ENCODE data around the gene TREX2.

DNA sequence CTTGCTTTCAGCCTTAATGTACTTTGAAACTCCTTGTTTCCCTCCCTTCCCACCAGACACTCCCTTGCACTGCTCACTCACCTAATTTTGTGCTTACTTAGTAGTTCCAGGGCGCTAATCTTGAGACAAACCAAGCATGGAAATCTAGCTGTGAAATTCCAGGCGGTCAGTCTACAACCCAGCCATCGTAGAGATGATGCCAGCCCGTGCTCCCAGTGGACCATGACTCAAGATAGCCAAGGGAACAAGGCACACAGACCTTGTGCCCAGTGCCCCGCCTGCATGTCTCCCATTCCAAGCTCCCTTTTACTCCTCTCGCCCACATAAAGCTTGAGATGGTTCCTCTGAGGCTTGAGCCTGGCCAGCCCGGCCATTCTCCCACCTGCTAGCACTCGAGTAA lies 11.1 kb downstream of the TREX2 start:
- TF ChIP-seq, protein P1, sequence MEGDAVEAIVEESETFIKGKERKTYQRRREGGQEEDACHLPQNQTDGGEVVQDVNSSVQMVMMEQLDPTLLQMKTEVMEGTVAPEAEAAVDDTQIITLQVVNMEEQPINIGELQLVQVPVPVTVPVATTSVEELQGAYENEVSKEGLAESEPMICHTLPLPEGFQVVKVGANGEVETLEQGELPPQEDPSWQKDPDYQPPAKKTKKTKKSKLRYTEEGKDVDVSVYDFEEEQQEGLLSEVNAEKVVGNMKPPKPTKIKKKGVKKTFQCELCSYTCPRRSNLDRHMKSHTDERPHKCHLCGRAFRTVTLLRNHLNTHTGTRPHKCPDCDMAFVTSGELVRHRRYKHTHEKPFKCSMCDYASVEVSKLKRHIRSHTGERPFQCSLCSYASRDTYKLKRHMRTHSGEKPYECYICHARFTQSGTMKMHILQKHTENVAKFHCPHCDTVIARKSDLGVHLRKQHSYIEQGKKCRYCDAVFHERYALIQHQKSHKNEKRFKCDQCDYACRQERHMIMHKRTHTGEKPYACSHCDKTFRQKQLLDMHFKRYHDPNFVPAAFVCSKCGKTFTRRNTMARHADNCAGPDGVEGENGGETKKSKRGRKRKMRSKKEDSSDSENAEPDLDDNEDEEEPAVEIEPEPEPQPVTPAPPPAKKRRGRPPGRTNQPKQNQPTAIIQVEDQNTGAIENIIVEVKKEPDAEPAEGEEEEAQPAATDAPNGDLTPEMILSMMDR (IDR thresholded peaks at IDR 0.05): no peak
- TF ChIP-seq MXI1 (IDR thresholded peaks at IDR 0.05; ENCODE audit: low read depth, low read length) (no peak), TAF1 (IDR thresholded peaks at IDR 0.05; ENCODE audit: borderline replicate concordance, low read depth, low read length) (no peak)
